T-helper 2 cell treated with Interferon-gamma antibody and Interleukin-4, amounts not matched to agents 5 μg/mL and 100 μg/mL, for 36 hours (primary cell): ENCODE data around the gene TMTC2.

Source experiments
- DNase-seq: peaks from one replicate; pipeline ENCODE4 v3.0.0; 2021; ENCODE audit warnings: low spot score
- H3K27ac Mint-ChIP-seq: one replicate; pipeline ENCODE4 v1.8.0; 2021; ENCODE audit warnings: mild to moderate bottlenecking, mixed read lengths
- H3K27me3 Mint-ChIP-seq: one replicate; pipeline ENCODE4 v1.8.0; 2021; ENCODE audit warnings: low read depth, mixed read lengths
- H3K36me3 Mint-ChIP-seq: one replicate; pipeline ENCODE4 v1.8.0; 2021; ENCODE audit warnings: low read depth, mixed read lengths
- H3K4me1 Mint-ChIP-seq: one replicate; pipeline ENCODE4 v1.8.0; 2021; ENCODE audit warnings: low read depth, mixed read lengths
- H3K4me3 Mint-ChIP-seq: one replicate; pipeline ENCODE4 v1.8.0; 2022; ENCODE audit warnings: mild to moderate bottlenecking, moderate library complexity, mixed read lengths
- H3K9me3 Mint-ChIP-seq: one replicate; pipeline ENCODE4 v1.8.0; 2021; ENCODE audit warnings: mixed read lengths

TMTC2 gene

DNA sequence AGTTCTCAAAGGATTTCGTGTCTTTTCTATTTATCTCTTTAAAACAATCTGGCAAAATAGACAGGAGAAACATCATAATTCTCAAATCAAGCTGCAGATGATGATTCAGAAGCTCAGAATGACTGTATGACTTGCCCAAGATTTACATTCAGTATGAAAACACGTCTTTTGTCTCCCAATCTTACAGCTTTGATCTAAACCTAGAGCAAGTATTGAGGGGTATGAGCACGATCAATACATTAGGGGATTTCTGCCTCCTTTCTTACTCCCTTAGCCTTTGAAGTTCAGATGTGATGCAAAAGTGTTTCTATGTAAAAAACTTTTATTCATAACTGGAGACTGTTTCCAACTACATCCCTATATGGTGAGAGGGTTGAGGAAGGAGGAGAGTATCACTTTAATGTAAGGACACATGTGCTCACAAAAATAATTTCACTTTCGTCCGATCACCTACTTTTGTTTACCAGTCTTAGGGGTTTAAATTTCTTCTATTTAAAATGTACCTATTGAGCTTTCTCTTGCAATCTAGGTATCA is 454.8 kb downstream of the TMTC2 start:
- no peak for DNase-seq
- no peaks in the 10 kb centered on the region for H3K36me3 Mint-ChIP-seq
- no peaks in the 10 kb centered on the region for H3K27me3 Mint-ChIP-seq
- peaks cover 10% of the 10 kb centered on the region for H3K9me3 Mint-ChIP-seq
- no peak overlapping the region for H3K27ac Mint-ChIP-seq
- H3K4me3 Mint-ChIP-seq = no peak overlapping the region
- peaks cover 5% of the 10 kb centered on the region for H3K4me1 Mint-ChIP-seq

GRCh38 chr12:83142914-83143313 is 456.2 kb downstream of the TMTC2 start:
- H3K4me3 Mint-ChIP-seq = no peak overlapping the region
- no peak overlapping the region for H3K27ac Mint-ChIP-seq
- no peaks in the 10 kb centered on the region for H3K27me3 Mint-ChIP-seq
- peaks cover 10% of the 10 kb centered on the region for H3K9me3 Mint-ChIP-seq
- H3K36me3 Mint-ChIP-seq = no peaks in the 10 kb centered on the region
- DNase-seq = no peak
- H3K4me1 Mint-ChIP-seq = peaks cover 5% of the 10 kb centered on the region

DNA sequence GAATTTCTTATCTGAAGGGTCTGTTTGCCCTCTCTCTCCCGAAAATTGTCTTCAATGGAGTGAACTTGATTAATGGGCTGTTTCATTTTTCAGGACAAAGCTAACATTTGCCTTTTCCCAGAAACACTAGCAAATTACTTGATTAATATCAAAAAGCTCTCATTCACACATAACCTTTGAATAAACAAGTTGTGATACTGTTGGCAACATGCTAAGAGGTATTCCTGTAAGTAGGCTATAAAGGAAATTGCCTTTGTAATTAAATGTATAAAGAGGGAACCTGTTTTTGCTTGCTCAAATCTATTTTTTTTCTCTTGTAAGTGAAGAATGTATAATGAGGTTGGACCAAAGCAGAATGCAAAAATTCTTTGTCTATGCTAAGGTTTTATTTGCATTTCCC is 457.2 kb downstream of the TMTC2 start:
- Mint-ChIP-seq H3K27ac (no peak overlapping the region), H3K36me3 (no peaks in the 10 kb centered on the region), H3K4me1 (peaks cover 5% of the 10 kb centered on the region), H3K4me3 (no peak overlapping the region), H3K27me3 (no peaks in the 10 kb centered on the region), H3K9me3 (peaks cover 10% of the 10 kb centered on the region)
- DNase-seq = no peak

DNA sequence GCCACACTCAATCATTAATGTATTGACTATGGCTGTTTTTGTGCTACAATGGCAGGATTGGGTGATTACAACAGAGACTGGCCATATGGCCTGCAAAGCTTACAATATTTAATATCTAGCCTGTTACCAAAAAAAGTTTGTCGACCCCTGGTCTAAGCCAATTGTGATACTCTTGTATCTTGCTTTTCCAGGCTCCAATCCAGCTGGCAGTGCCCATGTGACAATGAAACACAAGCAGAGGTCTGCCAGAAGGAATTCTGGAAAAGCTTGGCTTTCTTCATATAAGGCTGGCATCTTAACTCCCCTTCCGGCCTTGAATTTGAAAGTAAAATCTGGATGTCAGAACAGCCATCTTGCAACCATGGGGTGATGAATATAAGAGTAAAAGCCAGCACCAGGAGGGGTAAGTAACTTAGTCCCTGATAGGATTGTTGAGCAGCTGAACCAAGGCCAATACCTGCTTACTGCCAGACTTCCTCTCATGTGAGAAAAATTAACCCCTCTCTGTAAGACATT is 458.7 kb downstream of the TMTC2 start:
- H3K36me3 Mint-ChIP-seq = no peaks in the 10 kb centered on the region
- peaks cover 10% of the 10 kb centered on the region for H3K9me3 Mint-ChIP-seq
- H3K27ac Mint-ChIP-seq = no peak overlapping the region
- DNase-seq = no peak
- peaks cover 6% of the 10 kb centered on the region for H3K4me1 Mint-ChIP-seq
- no peak overlapping the region for H3K4me3 Mint-ChIP-seq
- no peaks in the 10 kb centered on the region for H3K27me3 Mint-ChIP-seq

DNA sequence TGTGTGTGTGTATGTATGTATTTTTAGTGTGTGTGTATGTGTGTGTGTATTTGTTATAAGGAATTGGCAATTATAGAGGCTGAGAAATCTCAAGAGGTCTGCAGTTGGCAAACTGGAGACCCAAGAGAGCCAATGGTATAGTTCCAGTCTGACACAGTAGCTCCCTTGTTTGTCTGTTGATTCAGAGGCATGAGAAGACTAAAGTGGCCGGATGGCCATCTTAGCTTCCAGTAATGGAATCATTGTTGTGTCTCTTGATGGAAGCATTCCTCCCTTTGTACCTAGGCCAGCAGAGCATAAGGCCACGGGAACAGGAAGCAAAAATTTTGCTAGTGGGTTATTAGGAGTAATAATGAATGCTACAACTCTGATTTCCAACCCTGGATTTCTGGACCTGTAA is 460.6 kb downstream of the TMTC2 start:
- H3K4me3 Mint-ChIP-seq = no peak overlapping the region
- no peak overlapping the region for H3K27ac Mint-ChIP-seq
- peaks cover 4% of the 10 kb centered on the region for H3K4me1 Mint-ChIP-seq
- peaks cover under 1% of the 10 kb centered on the region for H3K9me3 Mint-ChIP-seq
- DNase-seq = no peak
- no peaks in the 10 kb centered on the region for H3K36me3 Mint-ChIP-seq
- no peaks in the 10 kb centered on the region for H3K27me3 Mint-ChIP-seq

- H3K4me3 Mint-ChIP-seq = no peak overlapping the region
- peaks cover 4% of the 10 kb centered on the region for H3K9me3 Mint-ChIP-seq
- no peak overlapping the region for H3K27ac Mint-ChIP-seq
- peaks cover 6% of the 10 kb centered on the region for H3K4me1 Mint-ChIP-seq
- H3K36me3 Mint-ChIP-seq = no peaks in the 10 kb centered on the region
- no peak for DNase-seq
- H3K27me3 Mint-ChIP-seq = no peaks in the 10 kb centered on the region
Observed at GRCh38 chr12:83149987-83150386, 463.3 kb downstream of the TMTC2 start.

DNA sequence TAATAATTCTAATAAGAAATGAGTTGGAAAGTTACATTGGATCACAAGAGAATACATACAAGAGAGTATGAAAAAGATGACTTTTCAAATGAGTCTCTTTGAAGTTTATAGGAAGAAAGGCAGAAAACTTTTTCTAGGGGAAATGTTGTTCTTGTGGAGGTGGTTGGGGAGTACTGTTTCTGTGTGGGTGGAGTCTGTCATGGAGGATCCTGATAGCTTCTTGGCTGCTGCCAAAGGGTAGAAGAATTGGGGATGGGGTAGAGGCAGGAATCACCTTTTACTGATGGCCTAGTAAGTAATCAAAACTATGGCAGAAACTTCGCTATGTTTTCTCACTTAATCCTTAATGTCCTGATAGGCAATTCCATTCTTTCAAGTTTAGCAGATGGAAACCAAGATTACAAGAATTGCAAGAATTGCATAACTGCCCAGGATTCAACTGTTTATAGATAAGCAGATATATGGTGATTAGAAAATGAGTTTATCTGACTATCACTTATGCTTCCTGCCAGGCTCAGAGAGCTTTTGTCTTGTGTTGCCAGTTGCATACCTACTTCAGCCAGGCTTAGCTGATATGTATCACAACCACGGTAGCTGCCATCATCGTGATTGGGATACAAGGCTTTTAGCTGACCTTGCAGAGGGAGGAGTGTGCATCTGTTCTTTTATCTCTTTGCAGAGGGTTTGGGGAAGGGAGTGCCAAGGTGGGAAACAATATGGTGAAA is 463.9 kb downstream of the TMTC2 start:
- DNase-seq = no peak
- no peaks in the 10 kb centered on the region for H3K27me3 Mint-ChIP-seq
- H3K27ac Mint-ChIP-seq = no peak overlapping the region
- H3K9me3 Mint-ChIP-seq = peaks cover 4% of the 10 kb centered on the region
- no peak overlapping the region for H3K4me3 Mint-ChIP-seq
- H3K36me3 Mint-ChIP-seq = no peaks in the 10 kb centered on the region
- peaks cover 6% of the 10 kb centered on the region for H3K4me1 Mint-ChIP-seq

DNA sequence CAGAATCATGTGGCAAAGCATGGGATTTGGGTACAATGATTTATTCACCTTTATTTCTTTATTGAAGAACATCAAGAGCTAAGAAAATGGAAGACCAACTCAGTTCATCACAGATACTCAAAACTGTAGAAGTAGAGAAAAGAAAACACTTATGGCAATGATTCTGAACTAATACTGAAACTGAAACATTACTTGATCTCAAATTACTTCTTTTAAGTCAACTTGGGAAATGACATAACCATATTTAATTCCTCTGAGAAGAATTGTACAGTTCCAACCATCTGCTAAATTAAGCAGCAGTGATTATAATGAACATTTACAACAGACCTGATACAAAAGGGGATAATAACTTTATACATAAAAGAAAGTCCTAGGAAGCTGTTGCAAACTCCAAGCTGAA is 466.5 kb downstream of the TMTC2 start:
- Mint-ChIP-seq H3K4me3 (no peak overlapping the region), H3K27me3 (no peaks in the 10 kb centered on the region), H3K9me3 (peaks cover 4% of the 10 kb centered on the region), H3K27ac (no peak overlapping the region), H3K36me3 (no peaks in the 10 kb centered on the region), H3K4me1 (peaks cover 6% of the 10 kb centered on the region)
- DNase-seq = no peak

- no peak for DNase-seq
- H3K4me3 Mint-ChIP-seq = no peak overlapping the region
- H3K36me3 Mint-ChIP-seq = no peaks in the 10 kb centered on the region
- H3K9me3 Mint-ChIP-seq = peaks cover 4% of the 10 kb centered on the region
- no peak overlapping the region for H3K27ac Mint-ChIP-seq
- H3K4me1 Mint-ChIP-seq = peaks cover 2% of the 10 kb centered on the region
- H3K27me3 Mint-ChIP-seq = no peaks in the 10 kb centered on the region
Observed at GRCh38 chr12:83156815-83157214, 470.1 kb downstream of the TMTC2 start.

DNA sequence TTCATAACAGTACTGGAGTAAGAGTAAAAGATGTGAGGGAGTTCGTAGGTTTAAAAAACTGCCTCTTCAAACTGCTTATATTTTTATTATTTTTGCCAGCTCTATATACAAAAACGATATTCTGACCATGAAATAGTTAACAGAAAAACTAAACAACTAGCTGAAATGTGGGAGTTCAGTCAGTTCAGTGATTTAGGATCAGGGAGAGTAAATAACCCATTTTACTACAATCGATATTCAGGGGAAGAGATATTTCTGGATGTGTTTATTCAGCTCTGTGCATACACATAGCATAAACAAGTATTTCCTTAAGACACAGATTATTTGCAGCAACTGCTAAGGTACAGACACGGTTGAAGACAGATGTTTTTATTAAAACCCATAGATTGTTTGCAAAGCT is 470.9 kb downstream of the TMTC2 start:
- Mint-ChIP-seq H3K36me3 (no peaks in the 10 kb centered on the region), H3K4me1 (peaks cover 1% of the 10 kb centered on the region), H3K9me3 (peaks cover under 1% of the 10 kb centered on the region), H3K27me3 (no peaks in the 10 kb centered on the region), H3K4me3 (no peak overlapping the region), H3K27ac (no peak overlapping the region)
- DNase-seq = no peak

- no peaks in the 10 kb centered on the region for H3K36me3 Mint-ChIP-seq
- no peaks in the 10 kb centered on the region for H3K4me1 Mint-ChIP-seq
- no peaks in the 10 kb centered on the region for H3K27me3 Mint-ChIP-seq
- no peak overlapping the region for H3K4me3 Mint-ChIP-seq
- DNase-seq = no peak
- no peaks in the 10 kb centered on the region for H3K9me3 Mint-ChIP-seq
- H3K27ac Mint-ChIP-seq = no peak overlapping the region
Observed at GRCh38 chr12:83158613-83159207, 472.0 kb downstream of the TMTC2 start.

- no peaks in the 10 kb centered on the region for H3K36me3 Mint-ChIP-seq
- DNase-seq = no peak
- no peak overlapping the region for H3K27ac Mint-ChIP-seq
- no peaks in the 10 kb centered on the region for H3K9me3 Mint-ChIP-seq
- H3K27me3 Mint-ChIP-seq = no peaks in the 10 kb centered on the region
- H3K4me3 Mint-ChIP-seq = no peak overlapping the region
- no peaks in the 10 kb centered on the region for H3K4me1 Mint-ChIP-seq
Observed at GRCh38 chr12:83161456-83161855, 474.8 kb downstream of the TMTC2 start.

- H3K4me1 Mint-ChIP-seq = no peaks in the 10 kb centered on the region
- no peak overlapping the region for H3K27ac Mint-ChIP-seq
- no peaks in the 10 kb centered on the region for H3K27me3 Mint-ChIP-seq
- no peak for DNase-seq
- H3K4me3 Mint-ChIP-seq = no peak overlapping the region
- H3K9me3 Mint-ChIP-seq = no peaks in the 10 kb centered on the region
- no peaks in the 10 kb centered on the region for H3K36me3 Mint-ChIP-seq
Observed at GRCh38 chr12:83168751-83169150, 482.0 kb downstream of the TMTC2 start.

GRCh38 chr12:83172441-83172840 is 485.7 kb downstream of the TMTC2 start:
- no peaks in the 10 kb centered on the region for H3K4me1 Mint-ChIP-seq
- no peaks in the 10 kb centered on the region for H3K27me3 Mint-ChIP-seq
- DNase-seq = no peak
- H3K27ac Mint-ChIP-seq = no peak overlapping the region
- H3K36me3 Mint-ChIP-seq = no peaks in the 10 kb centered on the region
- H3K9me3 Mint-ChIP-seq = no peaks in the 10 kb centered on the region
- no peak overlapping the region for H3K4me3 Mint-ChIP-seq
